GM23248 (cell line): Measurements from ENCODE around the gene SARDH.

Experiments
- EZH2 ChIP-seq: fragments of 200-600 bp; sonication (generic); IDR thresholded peaks from 2 replicates; pipeline ENCODE4 v1.6.1; 2018; ENCODE audit warnings: antibody characterized with exemption, mild to moderate bottlenecking; ENCODE audit not compliant: insufficient read depth, poor library complexity, severe bottlenecking
- EZH2phosphoT487 ChIP-seq: fragments of 200-600 bp; sonication (generic); IDR thresholded peaks from 2 replicates; pipeline ENCODE4 v1.6.1; 2018; ENCODE audit warnings: antibody characterized with exemption, moderate library complexity, mild to moderate bottlenecking, low read depth; ENCODE audit not compliant: insufficient read depth

DNA sequence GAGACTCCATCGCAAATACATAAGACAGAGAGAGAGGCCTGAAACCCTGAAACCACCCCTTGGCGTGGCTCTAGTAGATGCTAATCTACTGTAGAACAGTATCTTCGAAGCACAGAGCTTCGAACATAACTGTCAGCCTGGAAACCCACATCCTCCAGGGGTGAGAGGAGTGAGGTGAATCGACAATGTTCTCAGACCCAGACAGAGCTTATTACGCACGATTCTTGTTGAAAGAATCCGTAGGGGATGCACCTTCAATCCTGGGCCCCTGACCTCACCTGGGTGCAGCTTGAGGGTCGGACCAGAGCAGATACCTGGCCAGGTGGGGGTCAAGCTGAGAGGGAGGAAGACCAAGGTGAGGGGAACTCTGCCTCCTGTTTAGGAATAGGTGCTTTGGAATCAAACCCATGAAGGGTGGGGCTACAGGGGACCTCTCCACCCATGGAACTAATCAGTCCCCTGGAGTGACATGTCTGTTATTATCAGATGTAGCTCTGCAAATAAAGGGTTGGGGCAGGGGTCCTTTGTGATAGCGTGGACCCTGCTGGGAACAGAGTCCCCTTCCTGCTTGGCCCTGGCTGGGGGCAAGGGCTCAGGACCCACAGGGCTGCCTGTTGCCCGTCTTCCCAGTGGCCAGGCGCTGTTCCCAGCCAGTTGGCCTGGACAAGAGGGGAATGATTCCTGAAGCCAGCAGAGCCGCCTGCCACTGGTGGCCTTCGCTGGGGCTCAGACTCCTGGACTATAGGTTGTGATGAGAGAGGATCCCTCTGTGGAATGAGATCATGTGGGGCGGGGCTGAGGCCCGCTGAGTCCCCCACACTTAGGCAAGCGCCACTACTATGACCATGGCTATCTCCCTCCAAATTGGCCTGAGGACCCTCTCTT is 60.8 kb downstream of the SARDH start:
- no peak for TF ChIP-seq EZH2phosphoT487
- TF ChIP-seq EZH2: no peak
